Right atrium auricular region (tissue), 2 donors: ENCODE data around the gene MMP24OS. TPM values are rescaled to one million over a fixed set of nuclear protein-coding genes. Genes with fewer than 3 reads are reported as not detected.

Source experiments
- DNase-seq: peaks from one replicate; pipeline ENCODE4 v3.0.0-alpha.2; 2019; ENCODE audit warnings: low spot score
- H3K27ac ChIP-seq, 2 donors: fragments of 200-600 bp; sonication (generic); 1 replicate in 1 of 2; 2 replicates in 1 of 2; pipeline ENCODE4 v1.5.1; 2016 to 2019
- H3K27me3 ChIP-seq, 2 donors: fragments of 200-600 bp; sonication (generic); one replicate each; pipeline versions ENCODE4 v1.5.1 to v1.6.0; 2017 to 2019
- H3K36me3 ChIP-seq: fragments of 200-600 bp; sonication (generic); one replicate; pipeline ENCODE4 v1.5.1; 2016
- H3K4me1 ChIP-seq, 2 donors: fragments of 200-600 bp; sonication (generic); one replicate each; pipeline versions ENCODE4 v1.5.1 to v1.6.0; 2017 to 2019
- H3K4me3 ChIP-seq, 2 donors: fragments of 200-600 bp; sonication (generic); 1 replicate in 1 of 2; 2 replicates in 1 of 2; pipeline ENCODE4 v1.5.1; 2017 to 2019; ENCODE audit warnings: mild to moderate bottlenecking in 1 of 2, moderate library complexity in 1 of 2
- H3K9me3 ChIP-seq, 2 donors: fragments of 200-600 bp; sonication (generic); one replicate each; pipeline ENCODE4 v1.5.1; 2019
- total RNA-seq, 2 donors: library from RNA; depleted of rRNA; stranded (reverse); fragments of >200 nt; gene quantifications; one replicate each; pipeline ENCODE4 v1.1.0, GENCODE V29; 2016
- TF ChIP-seq, protein P1 (sequence below), 2 donors: fragments of 200-600 bp; sonication (generic); IDR thresholded peaks; one replicate each; pipeline ENCODE4 v1.5.1; 2019; ENCODE audit warnings: antibody characterized with exemption in 2 of 2

MMP24OS gene
- total RNA-seq, 2 donors from 2014 or later = 11.9 to 24.2 TPM

- H3K9me3 ChIP-seq = no peaks in the 10 kb centered on the region
- no peak for DNase-seq
- H3K4me3 ChIP-seq = no peak overlapping the region
- H3K36me3 ChIP-seq = peaks cover 30% of the 10 kb centered on the region
- peaks cover 0 to 27% of the 10 kb centered on the region in 2 donors for H3K4me1 ChIP-seq
- TF ChIP-seq, protein P1, sequence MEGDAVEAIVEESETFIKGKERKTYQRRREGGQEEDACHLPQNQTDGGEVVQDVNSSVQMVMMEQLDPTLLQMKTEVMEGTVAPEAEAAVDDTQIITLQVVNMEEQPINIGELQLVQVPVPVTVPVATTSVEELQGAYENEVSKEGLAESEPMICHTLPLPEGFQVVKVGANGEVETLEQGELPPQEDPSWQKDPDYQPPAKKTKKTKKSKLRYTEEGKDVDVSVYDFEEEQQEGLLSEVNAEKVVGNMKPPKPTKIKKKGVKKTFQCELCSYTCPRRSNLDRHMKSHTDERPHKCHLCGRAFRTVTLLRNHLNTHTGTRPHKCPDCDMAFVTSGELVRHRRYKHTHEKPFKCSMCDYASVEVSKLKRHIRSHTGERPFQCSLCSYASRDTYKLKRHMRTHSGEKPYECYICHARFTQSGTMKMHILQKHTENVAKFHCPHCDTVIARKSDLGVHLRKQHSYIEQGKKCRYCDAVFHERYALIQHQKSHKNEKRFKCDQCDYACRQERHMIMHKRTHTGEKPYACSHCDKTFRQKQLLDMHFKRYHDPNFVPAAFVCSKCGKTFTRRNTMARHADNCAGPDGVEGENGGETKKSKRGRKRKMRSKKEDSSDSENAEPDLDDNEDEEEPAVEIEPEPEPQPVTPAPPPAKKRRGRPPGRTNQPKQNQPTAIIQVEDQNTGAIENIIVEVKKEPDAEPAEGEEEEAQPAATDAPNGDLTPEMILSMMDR (IDR thresholded peaks at IDR 0.05) = no peak
- H3K27ac ChIP-seq = no peak overlapping the region
- no peaks in the 10 kb centered on the region for H3K27me3 ChIP-seq
These were observed 2.1 kb downstream of the MMP24OS start for GRCh38 chr20:35275741-35276251.

DNA sequence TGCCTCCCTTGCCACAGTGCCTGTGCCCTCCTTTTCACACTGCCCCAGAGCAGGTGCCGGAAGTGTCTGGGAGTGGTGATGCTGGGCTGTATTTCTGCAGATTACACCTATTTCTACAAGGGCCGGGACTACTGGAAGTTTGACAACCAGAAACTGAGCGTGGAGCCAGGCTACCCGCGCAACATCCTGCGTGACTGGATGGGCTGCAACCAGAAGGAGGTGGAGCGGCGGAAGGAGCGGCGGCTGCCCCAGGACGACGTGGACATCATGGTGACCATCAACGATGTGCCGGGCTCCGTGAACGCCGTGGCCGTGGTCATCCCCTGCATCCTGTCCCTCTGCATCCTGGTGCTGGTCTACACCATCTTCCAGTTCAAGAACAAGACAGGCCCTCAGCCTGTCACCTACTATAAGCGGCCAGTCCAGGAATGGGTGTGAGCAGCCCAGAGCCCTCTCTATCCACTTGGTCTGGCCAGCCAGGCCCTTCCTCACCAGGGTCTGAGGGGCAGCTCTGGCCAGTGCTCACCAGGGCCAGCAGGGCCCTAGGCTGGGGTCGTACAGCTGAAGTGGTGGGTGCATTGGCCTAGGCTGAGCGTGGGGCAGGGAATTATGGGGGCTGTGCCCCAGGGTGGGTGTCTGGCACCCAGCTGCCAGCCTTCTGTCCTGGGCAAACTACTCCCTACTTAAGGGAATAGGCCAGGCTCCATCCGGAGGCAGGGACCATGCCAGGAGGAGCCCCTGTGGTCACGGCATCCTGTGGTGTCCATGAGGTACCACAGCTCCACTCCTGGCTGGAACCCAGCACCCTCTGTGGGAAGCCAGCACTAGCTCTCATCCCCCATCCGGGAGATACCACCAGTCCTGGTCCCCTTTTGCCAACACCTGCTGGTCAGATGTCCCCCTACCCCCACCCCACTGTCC lies 3.5 kb downstream of the MMP24OS start:
- no peak for DNase-seq
- Histone ChIP-seq H3K27ac (no peak overlapping the region), H3K4me1 (peaks cover 0 to 27% of the 10 kb centered on the region in 2 donors), H3K4me3 (no peak overlapping the region), H3K27me3 (no peaks in the 10 kb centered on the region), H3K36me3 (peaks cover 28% of the 10 kb centered on the region), H3K9me3 (no peaks in the 10 kb centered on the region)
- TF ChIP-seq, protein P1 (IDR thresholded peaks at IDR 0.05) = no peak

- Histone ChIP-seq H3K36me3 (peaks cover 20% of the 10 kb centered on the region), H3K27me3 (no peaks in the 10 kb centered on the region), H3K4me1 (peaks cover 0 to 25% of the 10 kb centered on the region in 2 donors), H3K27ac (no peak overlapping the region), H3K9me3 (no peaks in the 10 kb centered on the region), H3K4me3 (no peak overlapping the region)
- no peak for DNase-seq
- TF ChIP-seq, protein P1 (IDR thresholded peaks at IDR 0.05) = no peak
These were observed 4.3 kb downstream of the MMP24OS start for GRCh38 chr20:35273449-35274171.

- Histone ChIP-seq H3K9me3 (no peaks in the 10 kb centered on the region), H3K27me3 (no peaks in the 10 kb centered on the region), H3K4me3 (no peak overlapping the region), H3K36me3 (peaks cover 24% of the 10 kb centered on the region), H3K4me1 (peaks cover 0 to 15% of the 10 kb centered on the region in 2 donors), H3K27ac (no peak overlapping the region)
- TF ChIP-seq, protein P1 (IDR thresholded peaks at IDR 0.05) = no peak
- no peak for DNase-seq
These were observed 6.0 kb downstream of the MMP24OS start for GRCh38 chr20:35271904-35272303.

GRCh38 chr20:35271073-35271882 lies 6.6 kb downstream of the MMP24OS start:
- Histone ChIP-seq H3K36me3 (peaks cover 28% of the 10 kb centered on the region), H3K27me3 (no peaks in the 10 kb centered on the region), H3K9me3 (no peaks in the 10 kb centered on the region), H3K4me3 (no peak overlapping the region), H3K27ac (no peak overlapping the region), H3K4me1 (peaks cover 0 to 9% of the 10 kb centered on the region in 2 donors)
- TF ChIP-seq, protein P1 (IDR thresholded peaks at IDR 0.05) = no peak
- no peak for DNase-seq
